GM10847 (cell line): ENCODE data around the gene SPHK1.

ENCODE experiments used
- POLR2A ChIP-seq: IDR thresholded peaks from 2 replicates; pipeline ENCODE4 v1.6.1; 2011; ENCODE audit not compliant: insufficient read length; ENCODE audit errors: extremely low read depth

SPHK1 gene

GRCh38 chr17:76359375-76359774 lies 25.0 kb upstream of the SPHK1 start:
- no peak for TF ChIP-seq POLR2A

- TF ChIP-seq POLR2A = no peak
Measured at GRCh38 chr17:76360461-76360860, 23.9 kb upstream of the SPHK1 start.

- TF ChIP-seq POLR2A = no peak
Measured at GRCh38 chr17:76363107-76363842, 21.1 kb upstream of the SPHK1 start.

- no peak for TF ChIP-seq POLR2A
Measured at GRCh38 chr17:76365256-76365903, 19.0 kb upstream of the SPHK1 start.

GRCh38 chr17:76366247-76366646 lies 18.2 kb upstream of the SPHK1 start:
- no peak for TF ChIP-seq POLR2A

GRCh38 chr17:76367642-76368041 lies 16.8 kb upstream of the SPHK1 start:
- no peak for TF ChIP-seq POLR2A

DNA sequence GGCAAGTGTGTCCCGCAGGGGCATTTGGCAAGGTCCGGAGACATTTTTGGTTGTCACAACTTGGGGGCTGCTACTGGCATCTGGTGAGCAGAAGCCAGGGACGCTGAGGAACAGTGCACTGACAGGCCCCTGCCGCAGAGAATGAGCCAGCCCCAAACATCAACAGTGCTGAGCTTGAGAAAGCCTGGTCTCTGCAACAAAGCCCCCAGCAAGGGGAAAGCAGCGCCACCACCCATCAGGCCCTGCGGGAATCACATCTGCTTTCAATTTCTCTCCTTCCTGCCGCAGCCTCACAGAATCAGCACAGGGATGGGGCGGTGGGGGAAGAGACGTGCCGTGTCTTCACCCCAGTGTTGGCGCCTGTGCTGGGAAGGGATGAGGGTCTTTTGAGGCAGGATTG lies 15.9 kb upstream of the SPHK1 start:
- no peak for TF ChIP-seq POLR2A

DNA sequence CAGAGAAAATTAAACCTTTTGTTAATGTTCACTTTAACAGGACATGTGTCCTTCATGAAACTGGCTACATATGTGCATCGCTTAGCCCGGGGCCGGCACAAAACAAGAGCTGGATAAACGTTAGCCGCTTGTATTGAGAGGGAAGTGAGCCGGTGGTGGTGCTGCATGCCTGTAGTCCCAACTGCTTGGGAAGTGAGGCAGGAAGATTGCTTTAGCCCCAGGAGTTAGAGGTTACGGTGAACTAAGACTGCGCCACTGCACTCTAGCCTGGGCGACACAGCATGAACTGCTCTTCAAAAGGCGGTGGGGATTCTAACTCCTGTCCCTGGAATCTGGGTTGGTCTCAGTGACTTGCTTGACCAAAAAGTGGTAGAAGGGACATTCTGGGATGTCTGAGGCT lies 15.0 kb upstream of the SPHK1 start:
- TF ChIP-seq POLR2A = no peak

- no peak for TF ChIP-seq POLR2A
Measured at GRCh38 chr17:76369804-76370203, 14.6 kb upstream of the SPHK1 start.

DNA sequence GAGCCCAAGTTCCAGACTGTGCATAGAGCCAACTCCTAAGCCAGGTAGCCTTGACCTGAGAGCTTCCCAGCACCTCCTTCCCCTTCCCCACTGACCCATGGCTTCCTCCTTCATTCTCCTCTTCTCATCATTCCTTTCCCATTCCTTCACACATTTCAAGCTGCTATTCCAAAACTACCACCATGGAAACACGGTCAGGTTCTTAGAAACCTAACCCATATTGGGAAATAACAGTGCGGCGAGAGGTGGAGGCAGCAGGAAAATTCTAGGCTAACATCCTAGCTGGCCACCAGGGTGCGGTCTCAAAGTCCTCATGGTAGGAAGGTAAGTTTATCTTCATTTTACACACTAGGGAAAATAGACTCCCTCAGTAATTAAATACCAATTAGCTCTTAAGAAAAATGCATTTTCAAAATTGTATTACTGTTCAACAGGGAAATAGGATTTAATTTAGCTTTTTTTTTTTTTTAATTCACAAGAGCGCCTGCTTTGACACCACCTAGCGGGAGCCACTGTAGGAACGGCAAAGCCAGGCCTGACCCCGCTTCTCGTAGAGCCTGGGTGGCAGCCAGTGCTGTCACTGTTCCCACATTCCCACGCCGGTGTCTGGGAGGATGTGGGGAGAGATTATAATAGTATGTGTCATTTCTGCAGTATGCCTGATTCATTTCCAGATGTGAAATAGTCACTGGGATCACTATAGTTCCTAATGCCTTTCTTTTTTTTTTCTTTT lies 14.0 kb upstream of the SPHK1 start:
- no peak for TF ChIP-seq POLR2A

GRCh38 chr17:76371656-76372628 lies 12.5 kb upstream of the SPHK1 start:
- TF ChIP-seq POLR2A = no peak

GRCh38 chr17:76376318-76377133 lies 7.9 kb upstream of the SPHK1 start:
- no peak for TF ChIP-seq POLR2A

GRCh38 chr17:76378548-76379274 lies 5.7 kb upstream of the SPHK1 start:
- TF ChIP-seq POLR2A = no peak

DNA sequence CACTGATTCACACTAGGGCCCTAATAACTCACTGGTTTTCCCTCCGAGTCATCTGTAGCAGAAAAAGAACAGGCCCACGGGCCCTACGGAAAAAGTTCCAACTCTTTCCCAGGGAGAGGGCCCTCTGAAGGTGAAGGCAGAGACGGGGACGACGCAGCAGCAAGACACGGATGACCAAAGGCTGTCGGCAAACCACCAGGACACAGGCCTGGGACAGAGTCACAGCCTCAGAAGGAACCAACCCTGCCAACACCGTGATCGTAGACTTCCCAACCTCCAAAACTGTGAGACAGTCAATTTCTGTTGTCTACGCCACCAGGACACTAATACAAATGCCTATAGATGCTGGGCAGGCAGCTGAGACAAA lies 5.2 kb upstream of the SPHK1 start:
- TF ChIP-seq POLR2A = no peak
